ENCODE measurements around the gene KIAA1191. TPM values are rescaled to one million over a fixed set of nuclear protein-coding genes. Genes with fewer than 3 reads are reported as not detected.
A peak's percentile ranks its signal among the peaks of the same experiment; 100 is the strongest.

KIAA1191 gene
- total and polyA plus RNA-seq, 9 of the 15 experiments (the other 6 are each of a cell fraction or from before 2014, with no cell fraction given) = 31.0 to 80.2 (median 45.7) TPM

DNA sequence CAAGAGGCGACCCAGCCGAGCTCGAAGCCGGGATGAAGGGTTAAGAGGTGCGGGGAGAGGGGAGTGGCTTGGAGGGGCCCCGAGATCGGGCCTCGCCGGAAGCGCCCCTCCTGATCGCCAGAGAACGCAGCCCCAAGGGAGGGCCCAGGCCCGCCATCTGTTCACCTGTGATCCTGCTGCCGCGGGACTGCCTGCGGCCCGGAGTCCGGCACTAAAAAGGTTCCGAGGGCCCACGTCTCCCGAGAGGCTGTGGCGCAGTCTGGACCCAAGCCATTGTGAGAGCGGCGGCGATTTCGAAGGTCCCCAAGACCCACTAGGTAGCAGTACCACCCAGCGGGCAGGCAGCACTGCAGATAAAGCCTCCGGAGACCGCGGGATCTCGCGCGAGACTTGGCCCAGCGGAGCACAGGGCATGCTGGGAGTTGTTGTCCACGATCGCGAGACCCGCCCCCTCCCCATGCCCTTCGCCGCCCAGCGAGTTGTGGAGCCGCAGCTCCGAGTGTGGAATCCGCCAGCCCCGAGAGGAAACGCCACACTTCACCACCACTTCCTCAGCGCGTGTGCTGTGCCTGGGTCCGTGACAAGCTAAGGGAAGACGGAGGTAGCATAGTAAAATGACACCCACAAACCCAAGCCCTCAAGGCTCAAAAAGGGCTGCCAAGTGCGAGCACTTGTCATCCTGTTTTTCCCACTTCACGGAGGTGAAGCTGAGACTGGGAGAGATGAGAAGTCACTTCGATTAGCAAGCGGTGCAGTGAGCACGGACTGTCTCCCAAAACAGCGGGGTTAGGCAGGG lies at the start of gene KIAA1191 (continued):
- TF ChIP-seq CHD4 (IDR thresholded peaks at IDR 0.05; ENCODE audit: insufficient read depth, insufficient replicate concordance, low read depth, low read length, poor library complexity, severe bottlenecking) = no peak
- no peak for TF ChIP-seq ZNF583 (CRISPR knock-in tag; IDR thresholded peaks at IDR 0.05)
- peak; percentile 44 for TF ChIP-seq HMGN3 (IDR thresholded peaks at IDR 0.05; ENCODE audit: borderline replicate concordance, extremely low read depth, insufficient read length, low read depth, low read length)
- TF ChIP-seq MAZ (CRISPR knock-in tag; conservative IDR thresholded peaks at IDR 0.05 in 1 of 2, IDR thresholded peaks at IDR 0.05 in 1 of 2) = peak; percentile 70 to 80; a peak in 2 of 4 replicates
- TF ChIP-seq, protein P1, sequence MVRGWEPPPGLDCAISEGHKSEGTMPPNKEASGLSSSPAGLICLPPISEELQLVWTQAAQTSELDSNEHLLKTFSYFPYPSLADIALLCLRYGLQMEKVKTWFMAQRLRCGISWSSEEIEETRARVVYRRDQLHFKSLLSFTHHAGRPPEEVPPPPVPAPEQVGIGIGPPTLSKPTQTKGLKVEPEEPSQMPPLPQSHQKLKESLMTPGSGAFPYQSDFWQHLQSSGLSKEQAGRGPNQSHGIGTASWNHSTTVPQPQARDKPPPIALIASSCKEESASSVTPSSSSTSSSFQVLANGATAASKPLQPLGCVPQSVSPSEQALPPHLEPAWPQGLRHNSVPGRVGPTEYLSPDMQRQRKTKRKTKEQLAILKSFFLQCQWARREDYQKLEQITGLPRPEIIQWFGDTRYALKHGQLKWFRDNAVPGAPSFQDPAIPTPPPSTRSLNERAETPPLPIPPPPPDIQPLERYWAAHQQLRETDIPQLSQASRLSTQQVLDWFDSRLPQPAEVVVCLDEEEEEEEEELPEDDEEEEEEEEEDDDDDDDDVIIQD (CRISPR knock-in tag; IDR thresholded peaks at IDR 0.05) = no peak
- TF ChIP-seq, protein P2, sequence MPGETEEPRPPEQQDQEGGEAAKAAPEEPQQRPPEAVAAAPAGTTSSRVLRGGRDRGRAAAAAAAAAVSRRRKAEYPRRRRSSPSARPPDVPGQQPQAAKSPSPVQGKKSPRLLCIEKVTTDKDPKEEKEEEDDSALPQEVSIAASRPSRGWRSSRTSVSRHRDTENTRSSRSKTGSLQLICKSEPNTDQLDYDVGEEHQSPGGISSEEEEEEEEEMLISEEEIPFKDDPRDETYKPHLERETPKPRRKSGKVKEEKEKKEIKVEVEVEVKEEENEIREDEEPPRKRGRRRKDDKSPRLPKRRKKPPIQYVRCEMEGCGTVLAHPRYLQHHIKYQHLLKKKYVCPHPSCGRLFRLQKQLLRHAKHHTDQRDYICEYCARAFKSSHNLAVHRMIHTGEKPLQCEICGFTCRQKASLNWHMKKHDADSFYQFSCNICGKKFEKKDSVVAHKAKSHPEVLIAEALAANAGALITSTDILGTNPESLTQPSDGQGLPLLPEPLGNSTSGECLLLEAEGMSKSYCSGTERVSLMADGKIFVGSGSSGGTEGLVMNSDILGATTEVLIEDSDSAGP (CRISPR knock-in tag; IDR thresholded peaks at IDR 0.05) = no peak
- TF ChIP-seq SIN3B (IDR thresholded peaks at IDR 0.05; ENCODE audit: low read depth) = peak; percentile 40; the same call in 1 of the 2 replicates
- no peak; the same call in 1 of the 2 replicates for TF ChIP-seq ZNF12 (CRISPR knock-in tag; IDR thresholded peaks at IDR 0.05)
- peak; percentile 61 for TF ChIP-seq CBX1 (IDR thresholded peaks at IDR 0.05; ENCODE audit: low read depth)
- TF ChIP-seq, protein P3, sequence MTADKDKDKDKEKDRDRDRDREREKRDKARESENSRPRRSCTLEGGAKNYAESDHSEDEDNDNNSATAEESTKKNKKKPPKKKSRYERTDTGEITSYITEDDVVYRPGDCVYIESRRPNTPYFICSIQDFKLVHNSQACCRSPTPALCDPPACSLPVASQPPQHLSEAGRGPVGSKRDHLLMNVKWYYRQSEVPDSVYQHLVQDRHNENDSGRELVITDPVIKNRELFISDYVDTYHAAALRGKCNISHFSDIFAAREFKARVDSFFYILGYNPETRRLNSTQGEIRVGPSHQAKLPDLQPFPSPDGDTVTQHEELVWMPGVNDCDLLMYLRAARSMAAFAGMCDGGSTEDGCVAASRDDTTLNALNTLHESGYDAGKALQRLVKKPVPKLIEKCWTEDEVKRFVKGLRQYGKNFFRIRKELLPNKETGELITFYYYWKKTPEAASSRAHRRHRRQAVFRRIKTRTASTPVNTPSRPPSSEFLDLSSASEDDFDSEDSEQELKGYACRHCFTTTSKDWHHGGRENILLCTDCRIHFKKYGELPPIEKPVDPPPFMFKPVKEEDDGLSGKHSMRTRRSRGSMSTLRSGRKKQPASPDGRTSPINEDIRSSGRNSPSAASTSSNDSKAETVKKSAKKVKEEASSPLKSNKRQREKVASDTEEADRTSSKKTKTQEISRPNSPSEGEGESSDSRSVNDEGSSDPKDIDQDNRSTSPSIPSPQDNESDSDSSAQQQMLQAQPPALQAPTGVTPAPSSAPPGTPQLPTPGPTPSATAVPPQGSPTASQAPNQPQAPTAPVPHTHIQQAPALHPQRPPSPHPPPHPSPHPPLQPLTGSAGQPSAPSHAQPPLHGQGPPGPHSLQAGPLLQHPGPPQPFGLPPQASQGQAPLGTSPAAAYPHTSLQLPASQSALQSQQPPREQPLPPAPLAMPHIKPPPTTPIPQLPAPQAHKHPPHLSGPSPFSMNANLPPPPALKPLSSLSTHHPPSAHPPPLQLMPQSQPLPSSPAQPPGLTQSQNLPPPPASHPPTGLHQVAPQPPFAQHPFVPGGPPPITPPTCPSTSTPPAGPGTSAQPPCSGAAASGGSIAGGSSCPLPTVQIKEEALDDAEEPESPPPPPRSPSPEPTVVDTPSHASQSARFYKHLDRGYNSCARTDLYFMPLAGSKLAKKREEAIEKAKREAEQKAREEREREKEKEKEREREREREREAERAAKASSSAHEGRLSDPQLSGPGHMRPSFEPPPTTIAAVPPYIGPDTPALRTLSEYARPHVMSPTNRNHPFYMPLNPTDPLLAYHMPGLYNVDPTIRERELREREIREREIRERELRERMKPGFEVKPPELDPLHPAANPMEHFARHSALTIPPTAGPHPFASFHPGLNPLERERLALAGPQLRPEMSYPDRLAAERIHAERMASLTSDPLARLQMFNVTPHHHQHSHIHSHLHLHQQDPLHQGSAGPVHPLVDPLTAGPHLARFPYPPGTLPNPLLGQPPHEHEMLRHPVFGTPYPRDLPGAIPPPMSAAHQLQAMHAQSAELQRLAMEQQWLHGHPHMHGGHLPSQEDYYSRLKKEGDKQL (CRISPR knock-in tag; IDR thresholded peaks at IDR 0.05; ENCODE audit: borderline replicate concordance) = no peak
- TF ChIP-seq KDM2B (CRISPR knock-in tag; IDR thresholded peaks at IDR 0.05) = no peak
- peak; percentile 55 for TF ChIP-seq CREM (IDR thresholded peaks at IDR 0.05; ENCODE audit: low read depth)
- peak; percentile 28; the same call in 1 of the 2 replicates for TF ChIP-seq GATAD2B (IDR thresholded peaks at IDR 0.05; ENCODE audit: borderline replicate concordance)
- no peak for TF ChIP-seq SMARCC2 (IDR thresholded peaks at IDR 0.05; ENCODE audit: low read depth)
- peak; percentile 92 for TF ChIP-seq SAFB (IDR thresholded peaks at IDR 0.05; ENCODE audit: borderline replicate concordance, low read depth, low read length)
- peak; percentile 94 for TF ChIP-seq PHF8 (IDR thresholded peaks at IDR 0.05; ENCODE audit: borderline replicate concordance, low read length)
- no peak for TF ChIP-seq GABPB2 (CRISPR knock-in tag; conservative IDR thresholded peaks at IDR 0.05)
- TF ChIP-seq NBN (IDR thresholded peaks at IDR 0.05; ENCODE audit: low read depth) = peak; percentile 51; the same call in 1 of the 2 replicates
- TF ChIP-seq U2AF1 (optimal IDR thresholded peaks at IDR 0.05; ENCODE audit: low read depth, low read length) = no peak
